GM06990 (cell line): ENCODE results near the gene PRM3.

ENCODE experiments used
- DNase-seq: peaks from one replicate; pipeline ENCODE4 v3.0.0-alpha.2; 2011; ENCODE audit not compliant: insufficient read length; ENCODE audit errors: extremely low read depth
- H3K27me3 ChIP-seq: replicated peaks from 2 replicates; pipeline ENCODE4 v1.6.0; 2011; ENCODE audit warnings: low read length; ENCODE audit not compliant: control insufficient read depth, insufficient read depth
- H3K36me3 ChIP-seq: 2 replicates; pipeline ENCODE4 v1.5.1; 2011; ENCODE audit warnings: low read length; ENCODE audit not compliant: control insufficient read depth, insufficient read depth
- H3K4me3 ChIP-seq: replicated peaks from 2 replicates; pipeline ENCODE4 v1.5.1; 2011; ENCODE audit warnings: low read depth, mild to moderate bottlenecking, control low read depth, low read length
- CTCF ChIP-seq: IDR thresholded peaks from 2 replicates; pipeline ENCODE4 v1.5.1; 2011; ENCODE audit warnings: low read length, control low read depth, mild to moderate bottlenecking, inconsistent platforms; ENCODE audit not compliant: insufficient read depth, poor library complexity, severe bottlenecking

PRM3 gene

GRCh38 chr16:11280616-11281522, 7.4 kb upstream of the PRM3 start, which contains the start of gene PRM1:
Gene PRM1 (minus strand): TSS chr16:11281330. CDS start chr16:11281238, 92 bp downstream.
- DNase-seq: no peak
- H3K4me3 ChIP-seq: no peak within 1 kb of the TSS
- H3K36me3 ChIP-seq: no peaks in the 10 kb centered on the region
- no peak for TF ChIP-seq CTCF
- no peaks in the 10 kb centered on the region for H3K27me3 ChIP-seq

GRCh38 chr16:11278681-11279628, 5.5 kb upstream of the PRM3 start:
- no peak for TF ChIP-seq CTCF
- Histone ChIP-seq H3K27me3 (no peaks in the 10 kb centered on the region), H3K4me3 (no peak overlapping the region), H3K36me3 (no peaks in the 10 kb centered on the region)
- DNase-seq: no peak

GRCh38 chr16:11277607-11278337, 4.3 kb upstream of the PRM3 start:
- H3K36me3 ChIP-seq: no peaks in the 10 kb centered on the region
- no peak overlapping the region for H3K4me3 ChIP-seq
- H3K27me3 ChIP-seq: no peaks in the 10 kb centered on the region
- TF ChIP-seq CTCF: no peak
- no peak for DNase-seq

GRCh38 chr16:11276896-11277593, 3.6 kb upstream of the PRM3 start:
- H3K27me3 ChIP-seq: no peaks in the 10 kb centered on the region
- no peak overlapping the region for H3K4me3 ChIP-seq
- no peak for TF ChIP-seq CTCF
- H3K36me3 ChIP-seq: no peaks in the 10 kb centered on the region
- DNase-seq: no peak

GRCh38 chr16:11276143-11276895, 2.9 kb upstream of the PRM3 start, which contains the start of gene PRM2:
Gene PRM2 (minus strand): TSS chr16:11276480. CDS start chr16:11276370, 110 bp downstream.
- no peak for DNase-seq
- no peak for TF ChIP-seq CTCF
- Histone ChIP-seq H3K27me3 (no peaks in the 10 kb centered on the region), H3K36me3 (no peaks in the 10 kb centered on the region), H3K4me3 (no peak within 1 kb of the TSS)
